DOHH2 (cell line): ENCODE results near the gene GAST.

Experiments used
- H3F3A ChIP-seq: fragments of 200-600 bp; sonication (generic), shearing (Covaris generic); 2 replicates; pipeline ENCODE4 v1.6.0; 2016; ENCODE audit warnings: antibody characterized with exemption, mild to moderate bottlenecking; ENCODE audit not compliant: control insufficient read depth, insufficient read depth
- H3K27ac ChIP-seq: fragments of 200-600 bp; sonication (generic); 2 replicates; pipeline ENCODE4 v1.5.1; 2014; ENCODE audit warnings: low read depth, mild to moderate bottlenecking, low read length, moderate library complexity
- H3K27me3 ChIP-seq: fragments of 200-600 bp; sonication (generic); 2 replicates; pipeline ENCODE4 v1.6.1; 2014; ENCODE audit warnings: mild to moderate bottlenecking, low read length, mixed read lengths; ENCODE audit not compliant: control insufficient read depth
- H3K36me3 ChIP-seq: fragments of 200-600 bp; sonication (generic); 2 replicates; pipeline ENCODE4 v1.6.1; 2014; ENCODE audit warnings: mild to moderate bottlenecking, low read length, moderate library complexity, mixed read lengths; ENCODE audit not compliant: control insufficient read depth
- H3K4me1 ChIP-seq: fragments of 200-600 bp; sonication (generic); 2 replicates; pipeline ENCODE4 v1.6.1; 2014; ENCODE audit warnings: mild to moderate bottlenecking, low read length, mixed read lengths; ENCODE audit not compliant: control insufficient read depth
- H3K4me2 ChIP-seq: fragments of 200-600 bp; sonication (generic); 2 replicates; pipeline ENCODE4 v1.6.0; 2014; ENCODE audit warnings: mild to moderate bottlenecking, low read length, moderate library complexity
- H3K4me3 ChIP-seq: fragments of 200-600 bp; sonication (generic); 2 replicates; pipeline ENCODE4 v1.5.1; 2014; ENCODE audit warnings: mild to moderate bottlenecking, low read length, mixed read lengths
- H3K79me2 ChIP-seq: fragments of 200-600 bp; sonication (generic); 2 replicates; pipeline ENCODE4 v1.6.1; 2014; ENCODE audit warnings: mild to moderate bottlenecking, low read length, mixed read lengths; ENCODE audit not compliant: control insufficient read depth
- H3K9me2 ChIP-seq: fragments of 200-600 bp; sonication (generic); replicated peaks from 2 replicates; pipeline ENCODE4 v1.6.1; 2014; ENCODE audit warnings: mild to moderate bottlenecking, low read length, mixed read lengths; ENCODE audit not compliant: control insufficient read depth
- H3K9me3 ChIP-seq: fragments of 200-600 bp; sonication (generic); 2 replicates; pipeline ENCODE4 v1.6.1; 2014; ENCODE audit warnings: antibody characterized with exemption, low read length, mixed read lengths; ENCODE audit not compliant: control insufficient read depth, insufficient read depth
- H4K20me1 ChIP-seq: fragments of 200-600 bp; sonication (generic); 2 replicates; pipeline ENCODE4 v1.6.0; 2014; ENCODE audit warnings: low read depth, mild to moderate bottlenecking, antibody characterized with exemption, low read length, moderate library complexity; ENCODE audit not compliant: control insufficient read depth, insufficient read depth
- EZH2phosphoT487 ChIP-seq: fragments of 200-600 bp; sonication (generic); IDR thresholded peaks from 2 replicates; pipeline ENCODE4 v1.6.1; 2017; ENCODE audit warnings: borderline replicate concordance, mild to moderate bottlenecking, antibody characterized with exemption, low read length, moderate library complexity, mixed read lengths
- TF ChIP-seq, protein P1 (sequence below): fragments of 200-600 bp; sonication (generic); IDR thresholded peaks from one replicate; pipeline ENCODE4 v1.5.1; 2014; ENCODE audit warnings: antibody characterized with exemption, mild to moderate bottlenecking, low read depth, low read length; ENCODE audit not compliant: poor library complexity, severe bottlenecking

GAST gene

DNA sequence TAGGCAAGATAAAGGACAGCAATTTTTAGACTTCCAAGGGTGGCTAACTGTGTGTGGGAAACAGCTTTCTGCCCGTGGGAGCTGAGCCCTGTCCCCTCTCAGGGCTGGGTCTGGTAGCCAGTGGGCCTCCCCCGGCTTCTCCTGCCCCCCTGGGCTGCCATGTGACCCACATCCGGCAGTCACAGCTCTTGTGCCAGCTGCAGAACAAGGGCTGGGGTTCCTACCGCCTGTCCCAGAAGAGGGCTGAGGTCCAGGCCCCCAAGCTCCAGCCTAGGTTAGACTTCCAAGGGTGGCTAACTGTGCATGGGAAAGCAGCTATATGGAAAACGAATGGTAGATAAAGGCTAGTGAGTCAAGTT, 6.1 kb downstream of the GAST start:
- H4K20me1 ChIP-seq, result no peaks in the 10 kb centered on the region
- no peaks in the 10 kb centered on the region for H3K4me1 ChIP-seq
- H3K27ac ChIP-seq, result no peak overlapping the region
- H3K4me2 ChIP-seq, result no peak overlapping the region
- H3K27me3 ChIP-seq, result peaks cover 9% of the 10 kb centered on the region; the same call in 1 of the 2 replicates
- no peak overlapping the region for H3K4me3 ChIP-seq
- no peaks in the 10 kb centered on the region for H3K9me2 ChIP-seq
- H3K79me2 ChIP-seq, result no peaks in the 10 kb centered on the region
- H3K36me3 ChIP-seq, result no peaks in the 10 kb centered on the region
- no peaks in the 10 kb centered on the region for H3F3A ChIP-seq
- TF ChIP-seq, protein P1, sequence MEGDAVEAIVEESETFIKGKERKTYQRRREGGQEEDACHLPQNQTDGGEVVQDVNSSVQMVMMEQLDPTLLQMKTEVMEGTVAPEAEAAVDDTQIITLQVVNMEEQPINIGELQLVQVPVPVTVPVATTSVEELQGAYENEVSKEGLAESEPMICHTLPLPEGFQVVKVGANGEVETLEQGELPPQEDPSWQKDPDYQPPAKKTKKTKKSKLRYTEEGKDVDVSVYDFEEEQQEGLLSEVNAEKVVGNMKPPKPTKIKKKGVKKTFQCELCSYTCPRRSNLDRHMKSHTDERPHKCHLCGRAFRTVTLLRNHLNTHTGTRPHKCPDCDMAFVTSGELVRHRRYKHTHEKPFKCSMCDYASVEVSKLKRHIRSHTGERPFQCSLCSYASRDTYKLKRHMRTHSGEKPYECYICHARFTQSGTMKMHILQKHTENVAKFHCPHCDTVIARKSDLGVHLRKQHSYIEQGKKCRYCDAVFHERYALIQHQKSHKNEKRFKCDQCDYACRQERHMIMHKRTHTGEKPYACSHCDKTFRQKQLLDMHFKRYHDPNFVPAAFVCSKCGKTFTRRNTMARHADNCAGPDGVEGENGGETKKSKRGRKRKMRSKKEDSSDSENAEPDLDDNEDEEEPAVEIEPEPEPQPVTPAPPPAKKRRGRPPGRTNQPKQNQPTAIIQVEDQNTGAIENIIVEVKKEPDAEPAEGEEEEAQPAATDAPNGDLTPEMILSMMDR, result no peak
- no peak for TF ChIP-seq EZH2phosphoT487
- no peaks in the 10 kb centered on the region for H3K9me3 ChIP-seq

DNA sequence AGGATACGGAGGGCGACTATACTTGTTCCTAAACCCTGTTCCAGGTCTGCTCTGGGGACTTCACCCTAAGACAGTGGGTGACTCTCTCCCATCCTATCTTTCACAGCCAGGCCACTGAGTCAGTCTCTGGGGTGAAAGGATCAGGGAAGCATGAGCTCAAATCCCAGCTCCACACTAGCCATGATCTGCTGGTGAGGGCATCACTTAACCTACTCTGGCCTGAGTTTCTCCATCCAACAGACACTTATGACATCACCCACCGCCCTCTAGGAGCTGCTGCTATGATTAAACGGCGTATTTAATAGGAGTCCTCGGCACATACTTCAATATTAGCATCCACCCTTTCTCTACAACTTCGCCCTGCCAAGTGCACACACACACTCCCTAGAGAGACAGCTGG, 10.1 kb downstream of the GAST start:
- TF ChIP-seq, protein P1, result no peak
- TF ChIP-seq EZH2phosphoT487, result no peak
- peaks cover under 1% of the 10 kb centered on the region; the same call in 1 of the 2 replicates for H3K4me1 ChIP-seq
- no peaks in the 10 kb centered on the region for H3K9me3 ChIP-seq

DNA sequence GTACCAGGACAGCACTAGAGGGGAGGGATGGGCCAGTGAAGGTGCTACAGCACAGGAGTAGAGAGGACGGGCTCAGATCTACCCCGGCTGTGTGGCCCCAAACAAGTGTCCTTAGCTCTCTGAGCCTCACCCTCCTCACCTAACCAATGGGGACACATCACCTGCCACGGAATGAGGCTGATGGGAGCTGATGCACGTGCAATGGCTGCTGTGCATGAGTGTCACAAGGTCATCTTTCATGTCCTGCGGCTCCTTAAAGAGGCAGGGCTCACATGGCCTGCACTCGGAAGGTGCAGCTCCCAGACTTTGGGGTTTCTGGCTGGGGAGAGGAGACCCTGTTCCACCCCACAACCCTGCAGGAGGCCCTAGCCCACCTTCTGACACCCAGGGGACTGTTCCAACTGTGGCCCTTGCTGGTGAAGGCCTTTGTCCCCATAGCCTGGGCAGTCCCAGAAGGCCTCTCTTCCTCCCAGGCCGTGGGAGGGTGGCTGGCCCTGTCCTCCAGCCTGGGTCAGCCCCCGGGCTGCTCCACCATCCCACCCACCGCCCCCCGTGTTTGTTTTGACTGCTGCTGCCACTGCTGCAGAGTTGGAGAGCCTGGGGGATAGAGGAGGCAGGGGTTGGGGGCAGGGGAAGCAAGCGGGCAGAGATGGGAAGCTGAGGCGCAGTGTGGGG, 11.8 kb downstream of the GAST start:
- no peak overlapping the region for H3K27ac ChIP-seq

More for the DNA sequence above, 10.1 kb downstream of the GAST start:
- H3K27ac ChIP-seq, result no peak overlapping the region
- no peak overlapping the region for H3K4me3 ChIP-seq
- no peaks in the 10 kb centered on the region for H3K9me2 ChIP-seq
- no peaks in the 10 kb centered on the region for H4K20me1 ChIP-seq
- no peaks in the 10 kb centered on the region for H3K36me3 ChIP-seq
- H3K4me2 ChIP-seq, result no peak overlapping the region
- H3K79me2 ChIP-seq, result no peaks in the 10 kb centered on the region
- H3F3A ChIP-seq, result no peaks in the 10 kb centered on the region
- H3K27me3 ChIP-seq, result no peaks in the 10 kb centered on the region

More for the DNA sequence above, 11.8 kb downstream of the GAST start:
- H3K4me1 ChIP-seq, result peaks cover 14% of the 10 kb centered on the region
- no peaks in the 10 kb centered on the region for H3K9me2 ChIP-seq
- no peak overlapping the region for H3K4me3 ChIP-seq
- no peaks in the 10 kb centered on the region for H3K79me2 ChIP-seq
- H3K36me3 ChIP-seq, result no peaks in the 10 kb centered on the region
- TF ChIP-seq, protein P1, result no peak
- TF ChIP-seq EZH2phosphoT487, result no peak
- H3K27me3 ChIP-seq, result no peaks in the 10 kb centered on the region
- H3F3A ChIP-seq, result no peaks in the 10 kb centered on the region
- no peak overlapping the region for H3K4me2 ChIP-seq
- no peaks in the 10 kb centered on the region for H3K9me3 ChIP-seq
- no peaks in the 10 kb centered on the region for H4K20me1 ChIP-seq
